CD4-positive, alpha-beta T cell (primary cell): Measurements from ENCODE around the gene PCYOX1L. TPM values are rescaled to one million over a fixed set of nuclear protein-coding genes. Genes with fewer than 3 reads are reported as not detected.

Source experiments
- ATAC-seq: fragments of 200-7000 bp; cut with Tn5 transposase; one replicate; pipeline ENCODE4 v1.10.0; 2022; ENCODE audit warnings: mild to moderate bottlenecking; ENCODE audit not compliant: poor library complexity
- CTCF ChIA-PET: fragments of 350-600 bp; sonication (Branson Sonifier 250); formaldehyde crosslinking; loops from one replicate; lab custom pipeline; 2021; ENCODE audit warnings: antibody characterized with exemption, inconsistent platforms; lab: Charles Lee
- POLR2A ChIA-PET: fragments of 350-600 bp; sonication (Branson Sonifier 250); formaldehyde crosslinking; loops from one replicate; lab custom pipeline; 2021; ENCODE audit warnings: antibody characterized with exemption, inconsistent platforms; lab: Charles Lee
- DNase-seq, 14 experiments: peaks; one replicate each; pipeline ENCODE4 v3.0.0-alpha.2; 2013 to 2020; ENCODE audit warnings: mixed read lengths in 2 of 14
- H3K27ac ChIP-seq, 2 donors: one replicate each; pipeline versions ENCODE4 v1.5.1 to v1.7.0; 2013; ENCODE audit warnings: low read length in 2 of 2, low read depth in 1 of 2, mild to moderate bottlenecking in 1 of 2
- H3K27me3 ChIP-seq, 2 experiments: 1 replicate in 1 of 2; 2 replicates in 1 of 2; pipeline versions ENCODE4 v1.6.1 to v1.7.0; 2013; ENCODE audit warnings: low read length in 2 of 2, control low read depth in 1 of 2, mild to moderate bottlenecking in 1 of 2, moderate library complexity in 1 of 2; ENCODE audit not compliant: insufficient read depth in 2 of 2, control insufficient read depth in 1 of 2
- H3K36me3 ChIP-seq: one replicate; pipeline ENCODE4 v1.6.1; 2013; ENCODE audit warnings: low read length, control low read depth; ENCODE audit not compliant: insufficient read depth
- H3K4me1 ChIP-seq: one replicate; pipeline ENCODE4 v1.6.1; 2013; ENCODE audit warnings: low read length, control low read depth; ENCODE audit not compliant: insufficient read depth
- H3K4me3 ChIP-seq: one replicate; pipeline ENCODE4 v1.5.1; 2013; ENCODE audit warnings: mild to moderate bottlenecking, low read length, moderate library complexity
- H3K9me3 ChIP-seq, 2 experiments: 1 replicate in 1 of 2; 2 replicates in 1 of 2; pipeline versions ENCODE4 v1.6.1 to v1.7.0; 2013; ENCODE audit warnings: low read length in 2 of 2, mild to moderate bottlenecking in 2 of 2, control low read depth in 1 of 2, moderate library complexity in 1 of 2; ENCODE audit not compliant: control insufficient read depth in 1 of 2, insufficient read depth in 1 of 2
- H3K27ac Mint-ChIP-seq: one replicate; pipeline ENCODE4 v1.8.0; 2020; ENCODE audit warnings: mixed read lengths
- H3K27me3 Mint-ChIP-seq: one replicate; pipeline ENCODE4 v1.8.0; 2021; ENCODE audit warnings: mixed read lengths
- H3K36me3 Mint-ChIP-seq: one replicate; pipeline ENCODE4 v1.8.0; 2021; ENCODE audit warnings: low read depth, mixed read lengths
- H3K4me1 Mint-ChIP-seq: one replicate; pipeline ENCODE4 v1.8.0; 2021; ENCODE audit warnings: low read depth, mixed read lengths
- H3K4me3 Mint-ChIP-seq: one replicate; pipeline ENCODE4 v1.8.0; 2020; ENCODE audit warnings: mild to moderate bottlenecking, mixed read lengths
- H3K9me3 Mint-ChIP-seq: one replicate; pipeline ENCODE4 v1.8.0; 2020; ENCODE audit warnings: mixed read lengths
- CTCF ChIP-seq: fragments of 200-600 bp; IDR thresholded peaks from one replicate; pipeline ENCODE4 v1.8.0; 2022; ENCODE audit warnings: antibody characterized with exemption, mild to moderate bottlenecking
- intact Hi-C, 2 experiments: fragments of 100-400 bp; cut with DNase I in 1 of 2; cut with micrococcal nuclease in 1 of 2; formaldehyde crosslinking; loops; one replicate each; pipeline versions ENCODE4 v1.15.1 to v1.9.0; 2023 to 2025; cut with DNase I, micrococcal nuclease
- total RNA-seq, 174 experiments: library from RNA in 2 of 174; stranded (reverse) in 2 of 174; gene quantifications; one replicate each; pipeline ENCODE4 v1.2.3 and lab custom pipeline; 2021 to 2026

Gene PCYOX1L
- total RNA-seq, 2 experiments from 2014 or later: 22.9 to 24.8 TPM

DNA sequence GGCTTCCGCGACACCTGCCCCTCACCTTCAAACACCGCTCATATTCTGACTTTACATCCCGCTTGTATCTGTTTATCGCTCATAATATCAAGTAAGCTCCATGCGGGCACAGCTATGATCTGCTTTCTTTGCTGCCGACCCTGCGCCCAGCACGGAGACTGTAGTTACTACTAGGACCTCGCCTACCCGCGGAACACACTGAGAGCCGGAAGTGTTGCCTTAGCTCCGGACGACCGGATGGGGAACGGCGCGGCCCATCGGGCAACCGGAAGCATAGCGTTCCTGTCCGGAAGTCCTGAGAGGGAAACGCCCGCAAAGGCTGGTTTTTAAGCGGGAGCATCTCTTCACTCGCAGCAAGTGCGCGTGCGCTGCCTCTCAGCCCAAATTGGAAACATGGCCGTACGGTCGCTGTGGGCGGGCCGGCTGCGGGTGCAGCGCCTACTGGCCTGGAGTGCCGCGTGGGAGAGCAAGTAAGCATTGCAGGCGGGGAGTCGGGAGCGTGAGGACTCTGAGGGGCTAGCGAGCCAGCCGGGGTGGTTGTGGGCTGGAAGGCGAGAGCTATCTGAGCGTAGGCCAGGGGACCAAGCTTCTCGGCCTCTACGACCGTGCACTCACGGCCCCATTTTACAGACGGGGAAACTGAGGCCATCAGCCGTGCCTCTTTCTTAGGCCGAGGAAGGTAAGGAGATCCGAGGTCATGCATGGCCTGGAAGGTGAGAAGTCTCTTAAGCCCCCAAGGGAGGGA lies 12.5 kb upstream of the PCYOX1L start, which contains the start of gene GRPEL2:
Gene GRPEL2, plus strand, starts transcription at position 353 of the 745 bp plus-strand sequence. Its CDS starts 41 bp downstream, at position 394.
- peak within 1 kb of the TSS; percentile 76 to 85 for H3K27ac ChIP-seq
- H3K27ac Mint-ChIP-seq: peak within 1 kb of the TSS; percentile 85
- peaks cover 59% of the 10 kb centered on the region for H3K4me1 Mint-ChIP-seq
- H3K36me3 Mint-ChIP-seq: peaks cover 44% of the 10 kb centered on the region
- ChIA-PET CTCF (interaction anchor here (1.4 to 4.1 kb wide), 4 partner anchors 11 to 207 kb away, joined by 5 to 21 read pairs (median 10); partner anchors contain the start of genes CSNK1A1 and PCYOX1L), POLR2A (interaction anchor here (0.6 to 7.3 kb wide), 18 partner anchors 8 to 387 kb away, joined by 3 to 194 read pairs (median 6); partner anchors contain the start of genes CSNK1A1, PCYOX1L and PPARGC1B)
- no peak for TF ChIP-seq CTCF
- peak within 1 kb of the TSS; percentile 92 for H3K4me3 Mint-ChIP-seq
- DNase-seq: peak; percentile 68 to 94 (median 82)
- H3K4me1 ChIP-seq: peaks cover 59% of the 10 kb centered on the region
- intact Hi-C loops: loop anchor here (2.0 to 10.0 kb wide), 3 partner anchors 13 to 1009 kb away; partner anchors contain the start of genes PCYOX1L (in 2 of the 2), FBXO38 (in 1 of the 2) and TCOF1 (in 1 of the 2)
- H3K4me3 ChIP-seq: peak within 1 kb of the TSS; percentile 75
- ATAC-seq: peak; percentile 59
- H3K9me3 ChIP-seq: no peaks in the 10 kb centered on the region
- no peaks in the 10 kb centered on the region for H3K27me3 Mint-ChIP-seq
- H3K27me3 ChIP-seq: no peaks in the 10 kb centered on the region
- peaks cover 25% of the 10 kb centered on the region for H3K36me3 ChIP-seq
- no peaks in the 10 kb centered on the region for H3K9me3 Mint-ChIP-seq

DNA sequence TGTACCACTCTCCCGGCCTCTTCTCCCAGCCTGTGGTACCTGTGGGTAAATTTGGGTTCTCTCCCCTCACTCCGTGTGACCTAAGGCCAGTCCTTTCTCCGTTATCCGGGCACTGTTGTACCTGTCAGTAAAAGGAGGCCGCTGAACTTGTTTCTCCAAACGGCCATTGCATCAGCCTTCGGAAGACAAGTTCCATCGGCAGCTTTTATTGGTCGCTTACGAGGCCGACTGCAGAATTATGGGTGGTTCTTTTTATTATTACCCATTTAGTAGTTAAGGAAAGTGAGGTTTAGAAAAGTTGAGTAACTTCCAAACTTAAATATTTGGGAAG lies 12.0 kb upstream of the PCYOX1L start:
- ChIA-PET CTCF (interaction anchor here (3.8 to 4.1 kb wide), 2 partner anchors 11 to 22 kb away, joined by 16 to 21 read pairs; partner anchors contain the start of gene PCYOX1L), POLR2A (interaction anchor here (0.8 to 7.3 kb wide), 11 partner anchors 11 to 205 kb away, joined by 3 to 194 read pairs (median 9); partner anchors contain the start of genes CSNK1A1 and PCYOX1L)
- Histone ChIP-seq H3K4me3 (peak overlapping the region; percentile 75), H3K4me1 (peaks cover 62% of the 10 kb centered on the region), H3K27ac (peak overlapping the region; percentile 76 to 85), H3K9me3 (no peaks in the 10 kb centered on the region), H3K36me3 (peaks cover 30% of the 10 kb centered on the region), H3K27me3 (no peaks in the 10 kb centered on the region)
- TF ChIP-seq CTCF: no peak
- Mint-ChIP-seq H3K4me3 (peak overlapping the region; percentile 92), H3K27me3 (no peaks in the 10 kb centered on the region), H3K27ac (peak overlapping the region; percentile 85), H3K36me3 (peaks cover 49% of the 10 kb centered on the region), H3K4me1 (peaks cover 64% of the 10 kb centered on the region), H3K9me3 (no peaks in the 10 kb centered on the region)
- ATAC-seq (peak; percentile 5), DNase-seq (peak in 4 of 14 experiments; percentile 19 to 45 (median 30))
- intact Hi-C loops: loop anchor here (2.0 to 10.0 kb wide), 3 partner anchors 13 to 1009 kb away; partner anchors contain the start of genes PCYOX1L (in 2 of the 2), FBXO38 (in 1 of the 2) and TCOF1 (in 1 of the 2)

DNA sequence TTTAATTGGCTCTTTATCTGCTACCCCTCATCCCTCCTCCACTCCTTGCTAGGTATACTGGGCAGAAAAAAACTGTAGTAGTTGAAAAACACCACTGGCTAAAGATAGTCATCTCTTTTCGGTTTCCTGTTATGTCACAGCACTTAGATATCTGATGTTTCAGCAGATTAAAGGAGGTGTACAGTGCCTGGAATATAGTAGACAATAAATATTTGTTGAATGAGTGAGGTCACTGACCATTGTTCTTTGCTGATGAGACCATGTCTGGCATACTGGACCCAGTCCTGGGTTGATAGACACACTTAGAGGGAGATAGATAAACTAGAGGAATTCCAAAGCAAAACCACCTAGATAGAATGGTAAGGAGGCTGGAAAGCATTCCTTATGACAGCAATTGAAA lies 9.3 kb upstream of the PCYOX1L start:
- CTCF ChIA-PET: interaction anchor here (4.3 kb wide), 1 partner anchor 19 kb away, joined by 16 read pairs; no protein-coding TSS in a partner anchor
- TF ChIP-seq CTCF: no peak
- Histone ChIP-seq H3K27me3 (no peaks in the 10 kb centered on the region), H3K4me1 (peaks cover 68% of the 10 kb centered on the region), H3K9me3 (no peaks in the 10 kb centered on the region), H3K27ac (peak overlapping the region; percentile 66 to 85), H3K4me3 (peak overlapping the region; percentile 75), H3K36me3 (peaks cover 57% of the 10 kb centered on the region)
- Mint-ChIP-seq H3K9me3 (no peaks in the 10 kb centered on the region), H3K27ac (peak overlapping the region; percentile 85), H3K27me3 (no peaks in the 10 kb centered on the region), H3K4me1 (peaks cover 85% of the 10 kb centered on the region), H3K36me3 (peaks cover 74% of the 10 kb centered on the region), H3K4me3 (peak overlapping the region; percentile 80)
- intact Hi-C loops: loop anchor here (1.0 to 10.0 kb wide), 3 partner anchors 9 to 1006 kb away; partner anchors contain the start of genes FBXO38 (in 1 of the 2) and TCOF1 (in 1 of the 2)
- POLR2A ChIA-PET: interaction anchor here (1.5 to 7.3 kb wide), 2 partner anchors 10 to 203 kb away, joined by 5 to 194 read pairs; partner anchors contain the start of genes CSNK1A1 and PCYOX1L
- DNase-seq (peak in 3 of 14 experiments; percentile 75 to 82 (median 78)), ATAC-seq (peak; percentile 67)
